H9 (cell line): ENCODE measurements around the gene PPIH. TPM values are rescaled to one million over a fixed set of nuclear protein-coding genes. Genes with fewer than 3 reads are reported as not detected.
"Not testable (repeated sequence)": the region's sequence is repeated elsewhere in the genome, so short reads cannot be mapped to it uniquely, and the experiment has no call there.

Experiments
- DNase-seq: peaks from one replicate; pipeline ENCODE4 v3.0.0-alpha.2; 2017
- H2AFZ ChIP-seq: one replicate; pipeline ENCODE4 v1.6.1; 2013; ENCODE audit warnings: mild to moderate bottlenecking, low read length, control low read depth, moderate library complexity
- H2AK5ac ChIP-seq: 2 replicates; pipeline ENCODE4 v1.6.1; 2013; ENCODE audit warnings: low read length, control low read depth, mixed read lengths; ENCODE audit not compliant: insufficient read length
- H2BK120ac ChIP-seq: one replicate; pipeline ENCODE4 v1.6.1; 2013; ENCODE audit warnings: low read depth, mild to moderate bottlenecking, low read length, control low read depth, inconsistent platforms; ENCODE audit not compliant: poor library complexity, severe bottlenecking
- H2BK12ac ChIP-seq: 2 replicates; pipeline ENCODE4 v1.6.1; 2013; ENCODE audit warnings: low read length, control low read depth, mixed read lengths, low read depth; ENCODE audit not compliant: insufficient read length
- H2BK15ac ChIP-seq: 2 replicates; pipeline ENCODE4 v1.6.1; 2013; ENCODE audit warnings: low read depth, low read length, control low read depth
- H2BK20ac ChIP-seq: one replicate; pipeline ENCODE4 v1.6.1; 2013; ENCODE audit warnings: low read depth, mild to moderate bottlenecking, low read length, control low read depth, inconsistent platforms; ENCODE audit not compliant: poor library complexity, severe bottlenecking
- H2BK5ac ChIP-seq: 2 replicates; pipeline ENCODE4 v1.6.1; 2013; ENCODE audit warnings: low read length, control low read depth, mixed read lengths; ENCODE audit not compliant: insufficient read length
- H3K14ac ChIP-seq: 2 replicates; pipeline ENCODE4 v1.6.1; 2013; ENCODE audit warnings: low read length, control low read depth; ENCODE audit not compliant: insufficient read depth
- H3K18ac ChIP-seq: 2 replicates; pipeline ENCODE4 v1.6.1; 2013; ENCODE audit warnings: low read depth, mild to moderate bottlenecking, mixed read lengths, low read length, control low read depth; ENCODE audit not compliant: insufficient read length
- H3K23ac ChIP-seq: 2 replicates; pipeline ENCODE4 v1.6.1; 2013; ENCODE audit warnings: low read length, control low read depth, mixed read lengths, low read depth; ENCODE audit not compliant: insufficient read length
- H3K23me2 ChIP-seq: 2 replicates; pipeline ENCODE4 v1.6.1; 2013; ENCODE audit warnings: low read depth, mild to moderate bottlenecking, mixed read lengths, low read length, control low read depth; ENCODE audit not compliant: insufficient read length, poor library complexity, severe bottlenecking
- H3K27ac ChIP-seq: 2 replicates; pipeline ENCODE4 v1.5.1; 2013; ENCODE audit warnings: low read length, control low read depth, mixed read lengths, low read depth; ENCODE audit not compliant: insufficient read length
- H3K27me3 ChIP-seq: 2 replicates; pipeline ENCODE4 v1.6.1; 2013; ENCODE audit warnings: low read length, control low read depth, inconsistent platforms; ENCODE audit not compliant: insufficient read depth
- H3K4ac ChIP-seq: 2 replicates; pipeline ENCODE4 v1.6.1; 2013; ENCODE audit warnings: low read depth, mild to moderate bottlenecking, control low read depth, inconsistent platforms, low read length, moderate library complexity
- H3K4me1 ChIP-seq: 2 replicates; pipeline ENCODE4 v1.6.1; 2013; ENCODE audit warnings: low read length, control low read depth, inconsistent platforms; ENCODE audit not compliant: insufficient read depth
- H3K4me2 ChIP-seq: 2 replicates; pipeline ENCODE4 v1.6.1; 2013; ENCODE audit warnings: low read length, control low read depth, mixed read lengths; ENCODE audit not compliant: insufficient read length, insufficient read depth
- H3K56ac ChIP-seq: 2 replicates; pipeline ENCODE4 v1.6.1; 2013; ENCODE audit warnings: low read depth, mild to moderate bottlenecking, mixed read lengths, low read length, control low read depth; ENCODE audit not compliant: insufficient read length
- H3K79me1 ChIP-seq: 2 replicates; pipeline ENCODE4 v1.6.1; 2013; ENCODE audit warnings: low read depth, mild to moderate bottlenecking, moderate library complexity, low read length, control low read depth, inconsistent platforms; ENCODE audit not compliant: insufficient read depth, poor library complexity, severe bottlenecking
- H3K79me2 ChIP-seq: 2 replicates; pipeline ENCODE4 v1.6.1; 2013; ENCODE audit warnings: low read length, control low read depth, inconsistent platforms; ENCODE audit not compliant: insufficient read depth
- H3K9ac ChIP-seq: 2 replicates; pipeline ENCODE4 v1.6.1; 2013; ENCODE audit warnings: low read length, control low read depth, mixed read lengths; ENCODE audit not compliant: insufficient read length; ENCODE audit errors: extremely low read depth
- H3K9me3 ChIP-seq: one replicate; pipeline ENCODE4 v1.6.1; 2013; ENCODE audit warnings: low read depth, low read length, inconsistent platforms; ENCODE audit not compliant: control insufficient read depth
- H3T11ph ChIP-seq: one replicate; pipeline ENCODE4 v1.6.1; 2013; ENCODE audit warnings: mild to moderate bottlenecking, low read length, control low read depth, inconsistent platforms
- H4K20me1 ChIP-seq: one replicate; pipeline ENCODE4 v1.6.1; 2013; ENCODE audit not compliant: control insufficient read depth, insufficient read length, insufficient read depth
- H4K5ac ChIP-seq: 2 replicates; pipeline ENCODE4 v1.6.1; 2013; ENCODE audit warnings: low read depth, mild to moderate bottlenecking, mixed read lengths, low read length, control low read depth; ENCODE audit not compliant: insufficient read length
- H4K8ac ChIP-seq: replicated peaks from 2 replicates; pipeline ENCODE4 v1.6.1; 2013; ENCODE audit warnings: low read length, control low read depth, mixed read lengths, low read depth; ENCODE audit not compliant: insufficient read length
- H4K91ac ChIP-seq: 2 replicates; pipeline ENCODE4 v1.6.1; 2013; ENCODE audit warnings: low read depth, mild to moderate bottlenecking, moderate library complexity, mixed read lengths, low read length, control low read depth; ENCODE audit not compliant: insufficient read length
- H3K27ac Mint-ChIP-seq, 3 experiments: 2 replicates in 2 of 3; 3 replicates in 1 of 3; pipeline ENCODE4 v1.8.0; 2020 to 2021; ENCODE audit warnings: mixed read lengths in 3 of 3, mild to moderate bottlenecking in 1 of 3, moderate library complexity in 1 of 3
- H3K27me3 Mint-ChIP-seq: 2 replicates; pipeline ENCODE4 v1.8.0; 2021; ENCODE audit warnings: low read depth, mild to moderate bottlenecking, moderate library complexity, mixed read lengths
- H3K36me3 Mint-ChIP-seq, 3 experiments: 2 replicates in 2 of 3; 3 replicates in 1 of 3; pipeline ENCODE4 v1.8.0; 2020 to 2021; ENCODE audit warnings: low read depth in 3 of 3, mixed read lengths in 3 of 3; ENCODE audit not compliant: insufficient read depth in 1 of 3
- H3K4me1 Mint-ChIP-seq, 2 experiments: 2 replicates each; pipeline ENCODE4 v1.8.0; 2020; ENCODE audit warnings: mixed read lengths in 2 of 2
- H3K4me3 Mint-ChIP-seq, 2 experiments: 2 replicates in 1 of 2; 3 replicates in 1 of 2; pipeline ENCODE4 v1.8.0; 2020 to 2021; ENCODE audit warnings: mild to moderate bottlenecking in 2 of 2, mixed read lengths in 2 of 2, moderate library complexity in 1 of 2
- H3K9me3 Mint-ChIP-seq, 2 experiments: 2 replicates in 1 of 2; 3 replicates in 1 of 2; pipeline ENCODE4 v1.8.0; 2020; ENCODE audit warnings: mild to moderate bottlenecking in 2 of 2, mixed read lengths in 2 of 2, moderate library complexity in 1 of 2
- CTCF ChIP-seq: fragments of 200-600 bp; sonication (generic); conservative IDR thresholded peaks from 3 replicates; pipeline ENCODE4 v1.8.0; 2021; ENCODE audit warnings: antibody characterized with exemption, mild to moderate bottlenecking
- WGBS: extraction: QIAGEN DNeasy Blood & Tissue Kit; methylation state at CpG from one replicate; pipeline ENCODE4 v1.1.7; 2013; ENCODE audit warnings: missing lambda C conversion rate, low lambda C conversion rate, mixed read lengths; ENCODE audit not compliant: insufficient read length; ENCODE audit errors: extremely low coverage; 5-methylcytosine and 5-hydroxymethylcytosine counted together
- total RNA-seq: library from RNA; stranded (reverse); gene quantifications from 2 replicates; pipeline ENCODE4 v1.2.1, GENCODE V29; 2021

PPIH gene
- total RNA-seq, 1 experiment from 2014 or later, result 89.3 TPM

GRCh38 chr1:42723511-42723910 is 65.3 kb downstream of the PPIH start:
- WGBS, result no CpG with 5 or more reads among the region's 6 CpGs
- H3K23me2 ChIP-seq, result no peaks in the 10 kb centered on the region
- H4K8ac ChIP-seq, result no peak overlapping the region
- no peak overlapping the region for H3K4ac ChIP-seq
- H3K23ac ChIP-seq, result no peak overlapping the region
- no peaks in the 10 kb centered on the region for H3K27me3 Mint-ChIP-seq
- H3K27ac ChIP-seq, result no peak overlapping the region
- no peak overlapping the region for H3K4me3 Mint-ChIP-seq
- no peak overlapping the region for H2AK5ac ChIP-seq
- H2BK120ac ChIP-seq, result no peak overlapping the region
- H2AFZ ChIP-seq, result no peak overlapping the region
- TF ChIP-seq CTCF, result no peak
- H2BK12ac ChIP-seq, result no peak overlapping the region
- no peaks in the 10 kb centered on the region for H3K4me1 ChIP-seq
- no peak overlapping the region for H3K27ac Mint-ChIP-seq
- peaks cover 2 to 10% (median 3%) of the 10 kb centered on the region in 3 experiments; a peak in 2 of 7 replicates for H3K36me3 Mint-ChIP-seq
- H3K56ac ChIP-seq, result no peak overlapping the region
- H2BK20ac ChIP-seq, result no peak overlapping the region
- H4K20me1 ChIP-seq, result no peaks in the 10 kb centered on the region
- no peak overlapping the region for H2BK5ac ChIP-seq
- no peak overlapping the region for H3K14ac ChIP-seq
- no peak overlapping the region for H3T11ph ChIP-seq
- H3K9ac ChIP-seq, result no peak overlapping the region
- no peaks in the 10 kb centered on the region for H3K79me1 ChIP-seq
- H3K9me3 ChIP-seq, result no peaks in the 10 kb centered on the region
- peaks cover 2 to 5% of the 10 kb centered on the region in 2 experiments; a peak in 2 of 5 replicates for H3K9me3 Mint-ChIP-seq
- no peak overlapping the region for H2BK15ac ChIP-seq
- no peak overlapping the region for H4K5ac ChIP-seq
- no peaks in the 10 kb centered on the region for H3K27me3 ChIP-seq
- H3K4me2 ChIP-seq, result no peak overlapping the region
- no peaks in the 10 kb centered on the region; a peak in 1 of 4 replicates for H3K4me1 Mint-ChIP-seq
- DNase-seq, result no peak
- H4K91ac ChIP-seq, result no peak overlapping the region
- H3K18ac ChIP-seq, result no peak overlapping the region
- no peaks in the 10 kb centered on the region for H3K79me2 ChIP-seq

GRCh38 chr1:42725820-42726219 is 67.6 kb downstream of the PPIH start:
- no CpG with 5 or more reads among the region's 4 CpGs for WGBS
- not testable (repeated sequence) for H3K14ac ChIP-seq, H2AK5ac ChIP-seq, H3K27me3 Mint-ChIP-seq, H3K23me2 ChIP-seq, H3K9me3 ChIP-seq, H3K79me2 ChIP-seq, H3K23ac ChIP-seq, H4K8ac ChIP-seq, H3K9ac ChIP-seq, H3K4ac ChIP-seq, H2BK20ac ChIP-seq, H3K27ac Mint-ChIP-seq, H3K56ac ChIP-seq, H3T11ph ChIP-seq, H3K4me1 Mint-ChIP-seq, H3K18ac ChIP-seq, H3K36me3 Mint-ChIP-seq, H2BK15ac ChIP-seq, H3K27me3 ChIP-seq, H2AFZ ChIP-seq, H3K4me2 ChIP-seq, H4K20me1 ChIP-seq, H3K4me1 ChIP-seq, H4K5ac ChIP-seq, H3K9me3 Mint-ChIP-seq, H4K91ac ChIP-seq, H3K4me3 Mint-ChIP-seq, H3K27ac ChIP-seq, H2BK5ac ChIP-seq, H2BK12ac ChIP-seq, DNase-seq, H2BK120ac ChIP-seq, H3K79me1 ChIP-seq
